Astrocyte (in vitro differentiated cells and primary cell): ENCODE results near the gene CHST3. TPM values are rescaled to one million over a fixed set of nuclear protein-coding genes. Genes with fewer than 3 reads are reported as not detected.

Source experiments
- DNase-seq: peaks from one replicate; pipeline ENCODE4 v3.0.0-alpha.2; 2010; ENCODE audit warnings: low read depth
- FAIRE-seq: peaks from 2 replicates; lab custom pipeline; 2011; peaks lifted over from hg19 to GRCh38; lab: Jason Lieb, UNC
- H2AFZ ChIP-seq: 2 replicates; pipeline ENCODE4 v1.6.0; 2012; ENCODE audit warnings: low read depth, low read length, inconsistent platforms
- H3K27ac ChIP-seq: 2 replicates; pipeline ENCODE4 v1.5.1; 2011; ENCODE audit warnings: low read depth, low read length, inconsistent platforms
- H3K27me3 ChIP-seq: 2 replicates; pipeline ENCODE4 v1.6.0; 2011; ENCODE audit warnings: low read length, inconsistent platforms; ENCODE audit not compliant: insufficient read depth
- H3K36me3 ChIP-seq: 2 replicates; pipeline ENCODE4 v1.5.1; 2011; ENCODE audit warnings: low read length, inconsistent platforms; ENCODE audit not compliant: insufficient read depth
- H3K4me1 ChIP-seq: 2 replicates; pipeline ENCODE4 v1.5.1; 2011; ENCODE audit warnings: low read length, inconsistent platforms; ENCODE audit not compliant: insufficient read depth
- H3K4me2 ChIP-seq: 2 replicates; pipeline ENCODE4 v1.6.0; 2012; ENCODE audit warnings: low read length, inconsistent platforms
- H3K4me3 ChIP-seq: 2 replicates; pipeline ENCODE4 v1.5.1; 2011; ENCODE audit warnings: low read depth, mild to moderate bottlenecking, low read length, inconsistent platforms; ENCODE audit not compliant: insufficient read depth
- H3K79me2 ChIP-seq: 2 replicates; pipeline ENCODE4 v1.6.0; 2012; ENCODE audit warnings: mild to moderate bottlenecking, low read length, inconsistent platforms; ENCODE audit not compliant: insufficient read depth
- H3K9ac ChIP-seq: 2 replicates; pipeline ENCODE4 v1.6.0; 2012; ENCODE audit warnings: mild to moderate bottlenecking, low read length, inconsistent platforms
- H3K9me3 ChIP-seq: 2 replicates; pipeline ENCODE4 v1.5.1; 2012; ENCODE audit warnings: low read depth, mild to moderate bottlenecking, low read length, inconsistent platforms; ENCODE audit not compliant: insufficient read depth
- H4K20me1 ChIP-seq: 2 replicates; pipeline ENCODE4 v1.6.0; 2012; ENCODE audit warnings: low read length, inconsistent platforms; ENCODE audit not compliant: insufficient read depth
- H3K27ac Mint-ChIP-seq: one replicate; pipeline ENCODE4 v1.8.0; 2021; ENCODE audit warnings: mild to moderate bottlenecking, mixed read lengths; ENCODE audit not compliant: unreplicated experiment
- H3K27me3 Mint-ChIP-seq: one replicate; pipeline ENCODE4 v1.8.0; 2021; ENCODE audit warnings: low read depth, mixed read lengths; ENCODE audit not compliant: unreplicated experiment
- H3K36me3 Mint-ChIP-seq: one replicate; pipeline ENCODE4 v1.8.0; 2021; ENCODE audit warnings: low read depth, mixed read lengths; ENCODE audit not compliant: unreplicated experiment
- H3K4me1 Mint-ChIP-seq: one replicate; pipeline ENCODE4 v1.8.0; 2021; ENCODE audit warnings: low read depth, mixed read lengths; ENCODE audit not compliant: unreplicated experiment
- H3K4me3 Mint-ChIP-seq: one replicate; pipeline ENCODE4 v1.8.0; 2021; ENCODE audit warnings: mild to moderate bottlenecking, moderate library complexity, mixed read lengths; ENCODE audit not compliant: unreplicated experiment
- H3K9me3 Mint-ChIP-seq: one replicate; pipeline ENCODE4 v1.8.0; 2021; ENCODE audit warnings: mild to moderate bottlenecking, mixed read lengths; ENCODE audit not compliant: unreplicated experiment
- EZH2 ChIP-seq: IDR thresholded peaks from 2 replicates; pipeline ENCODE4 v1.6.1; 2012; ENCODE audit warnings: mild to moderate bottlenecking, low read length, inconsistent platforms; ENCODE audit not compliant: insufficient read depth
- total RNA-seq: library from RNA; stranded (reverse); gene quantifications from 2 replicates; pipeline ENCODE4 v1.2.1, GENCODE V29; 2021
- TF ChIP-seq, protein P1 (sequence below): IDR thresholded peaks from 2 replicates; pipeline ENCODE4 v1.5.1; 2011; ENCODE audit warnings: low read depth, mild to moderate bottlenecking, inconsistent platforms, low read length, moderate library complexity; ENCODE audit not compliant: insufficient read depth

The CHST3 gene
- total RNA-seq, 1 donor from 2014 or later = 43.5 TPM

DNA sequence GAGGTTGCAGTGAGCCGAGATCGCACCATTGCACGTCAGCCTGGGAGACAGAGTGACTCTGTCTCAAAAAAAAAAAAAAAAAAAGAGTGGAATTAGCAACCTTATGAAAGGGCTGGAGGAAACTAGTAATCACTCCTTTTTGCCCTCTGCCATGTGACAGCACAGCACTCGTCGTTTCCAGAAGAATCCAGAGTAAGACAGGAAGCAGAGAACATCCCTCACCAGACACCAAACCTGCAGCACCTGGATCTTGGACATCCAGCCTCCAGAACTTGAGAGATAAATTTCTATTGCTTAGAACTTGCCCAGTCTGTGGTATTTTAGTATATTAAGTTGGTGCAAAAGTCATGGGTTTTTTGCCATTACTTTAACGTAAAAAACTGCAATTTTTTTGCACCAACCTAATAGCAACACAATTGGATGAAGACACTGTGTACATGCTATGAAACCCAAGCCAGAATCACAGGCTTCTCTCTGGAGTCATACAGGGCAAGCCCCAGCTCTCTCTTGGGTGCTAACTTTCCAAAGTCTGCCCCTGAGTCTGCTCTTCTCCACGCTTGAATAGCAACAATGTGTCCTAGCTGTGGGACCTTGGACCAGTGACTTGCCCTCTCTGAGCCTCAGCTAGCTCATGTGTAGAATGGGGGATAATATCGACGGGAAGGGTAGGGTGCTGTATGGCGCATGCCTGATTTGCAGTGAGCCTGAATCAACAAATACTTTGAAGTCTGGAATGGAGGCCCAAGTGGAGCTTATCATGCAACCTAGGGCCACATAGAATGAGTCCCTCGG lies 55.1 kb downstream of the CHST3 start:
- Histone ChIP-seq H3K79me2 (no peaks in the 10 kb centered on the region), H3K4me2 (no peak overlapping the region), H3K36me3 (no peaks in the 10 kb centered on the region), H3K9ac (no peak overlapping the region), H3K4me1 (peaks cover 13% of the 10 kb centered on the region), H3K9me3 (no peaks in the 10 kb centered on the region), H4K20me1 (no peaks in the 10 kb centered on the region), H3K27ac (no peak overlapping the region), H3K4me3 (no peak overlapping the region), H3K27me3 (peaks cover 2% of the 10 kb centered on the region), H2AFZ (no peak overlapping the region)
- Mint-ChIP-seq H3K27me3 (no peaks in the 10 kb centered on the region), H3K36me3 (no peaks in the 10 kb centered on the region), H3K27ac (no peak overlapping the region), H3K4me1 (peaks cover 18% of the 10 kb centered on the region), H3K9me3 (peaks cover 5% of the 10 kb centered on the region), H3K4me3 (no peak overlapping the region)
- DNase-seq (no peak), FAIRE-seq (no peak)
- TF ChIP-seq, protein P1, sequence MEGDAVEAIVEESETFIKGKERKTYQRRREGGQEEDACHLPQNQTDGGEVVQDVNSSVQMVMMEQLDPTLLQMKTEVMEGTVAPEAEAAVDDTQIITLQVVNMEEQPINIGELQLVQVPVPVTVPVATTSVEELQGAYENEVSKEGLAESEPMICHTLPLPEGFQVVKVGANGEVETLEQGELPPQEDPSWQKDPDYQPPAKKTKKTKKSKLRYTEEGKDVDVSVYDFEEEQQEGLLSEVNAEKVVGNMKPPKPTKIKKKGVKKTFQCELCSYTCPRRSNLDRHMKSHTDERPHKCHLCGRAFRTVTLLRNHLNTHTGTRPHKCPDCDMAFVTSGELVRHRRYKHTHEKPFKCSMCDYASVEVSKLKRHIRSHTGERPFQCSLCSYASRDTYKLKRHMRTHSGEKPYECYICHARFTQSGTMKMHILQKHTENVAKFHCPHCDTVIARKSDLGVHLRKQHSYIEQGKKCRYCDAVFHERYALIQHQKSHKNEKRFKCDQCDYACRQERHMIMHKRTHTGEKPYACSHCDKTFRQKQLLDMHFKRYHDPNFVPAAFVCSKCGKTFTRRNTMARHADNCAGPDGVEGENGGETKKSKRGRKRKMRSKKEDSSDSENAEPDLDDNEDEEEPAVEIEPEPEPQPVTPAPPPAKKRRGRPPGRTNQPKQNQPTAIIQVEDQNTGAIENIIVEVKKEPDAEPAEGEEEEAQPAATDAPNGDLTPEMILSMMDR = no peak
- TF ChIP-seq EZH2 = no peak

DNA sequence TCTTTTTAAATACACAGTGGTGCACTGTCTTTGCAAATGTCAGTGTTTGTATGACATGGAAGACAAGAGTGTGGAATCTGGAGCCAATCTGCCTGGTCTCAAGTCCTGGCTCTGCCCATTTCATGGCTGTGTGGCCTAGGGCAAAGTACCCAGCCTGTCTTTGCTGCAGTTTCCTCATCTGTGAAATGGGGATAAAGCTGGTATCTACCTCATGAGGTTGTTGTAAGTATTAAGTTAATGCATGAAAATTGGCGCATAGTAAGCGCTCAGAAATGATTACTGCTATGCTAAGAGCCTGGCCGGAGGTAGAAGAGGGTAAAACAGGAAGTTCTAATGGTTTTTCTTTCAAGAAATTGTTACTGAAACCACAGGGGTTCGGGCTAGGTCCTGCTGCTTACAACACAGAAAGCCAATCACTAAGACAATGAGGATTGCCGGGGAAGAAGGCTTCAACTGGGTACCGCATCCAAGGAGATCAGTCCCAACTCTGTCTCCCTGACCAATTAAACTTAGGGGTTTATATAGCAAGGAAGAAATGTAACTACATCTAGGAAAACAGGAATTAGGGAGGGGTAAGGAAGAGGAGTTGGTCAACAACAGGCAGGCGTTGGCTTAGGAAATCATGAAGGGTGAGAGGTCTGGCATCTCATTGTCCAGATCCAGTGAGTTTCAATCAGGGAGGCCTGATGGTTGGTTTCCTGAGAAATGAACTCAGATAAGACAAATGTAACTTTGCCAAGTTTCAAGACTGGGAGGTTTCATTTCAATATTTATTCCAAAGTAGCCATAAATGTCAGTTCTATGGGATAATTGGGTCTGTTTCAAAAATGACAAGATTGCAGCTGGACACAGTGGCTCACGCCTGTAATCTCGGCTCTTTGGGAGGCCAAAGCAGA lies 57.0 kb downstream of the CHST3 start:
- no peak overlapping the region for H3K27ac ChIP-seq
- Mint-ChIP-seq H3K36me3 (no peaks in the 10 kb centered on the region), H3K27me3 (no peaks in the 10 kb centered on the region), H3K27ac (no peak overlapping the region), H3K9me3 (peaks cover 5% of the 10 kb centered on the region), H3K4me3 (no peak overlapping the region), H3K4me1 (peaks cover 18% of the 10 kb centered on the region)
- no peaks in the 10 kb centered on the region for H3K79me2 ChIP-seq
- no peaks in the 10 kb centered on the region for H3K36me3 ChIP-seq
- TF ChIP-seq EZH2 = no peak
- TF ChIP-seq, protein P1 = no peak
- no peak overlapping the region for H3K4me2 ChIP-seq
- no peak overlapping the region for H2AFZ ChIP-seq
- H4K20me1 ChIP-seq = no peaks in the 10 kb centered on the region
- no peak overlapping the region for H3K9ac ChIP-seq
- FAIRE-seq (no peak), DNase-seq (no peak)
- H3K27me3 ChIP-seq = peaks cover 2% of the 10 kb centered on the region
- H3K4me1 ChIP-seq = peaks cover 13% of the 10 kb centered on the region
- no peaks in the 10 kb centered on the region for H3K9me3 ChIP-seq
- no peak overlapping the region for H3K4me3 ChIP-seq
